RWPE2 (cell line): Measurements from ENCODE around the gene C9orf153.

ENCODE experiments used
- ATAC-seq: fragments of 200-7000 bp; cut with Tn5 transposase; 3 replicates; pipeline ENCODE4 v1.9.1; 2021; ENCODE audit warnings: low read depth
- DNase-seq: peaks from one replicate; pipeline ENCODE4 v3.0.0-alpha.2; 2020; ENCODE audit warnings: low spot score
- H3K27ac ChIP-seq: fragments of 450-650 bp; 2 replicates; pipeline ENCODE4 v1.5.1; 2017; ENCODE audit warnings: mild to moderate bottlenecking; ENCODE audit not compliant: poor library complexity, severe bottlenecking
- H3K27me3 ChIP-seq: fragments of 250-450 bp; sonication (Bioruptor Pico); 2 replicates; pipeline ENCODE4 v1.5.1; 2021; ENCODE audit warnings: mild to moderate bottlenecking, moderate library complexity; ENCODE audit not compliant: insufficient read depth, poor library complexity, severe bottlenecking
- H3K36me3 ChIP-seq: fragments of 250-450 bp; sonication (Bioruptor Pico); 2 replicates; pipeline ENCODE4 v1.5.1; 2020; ENCODE audit warnings: low read depth, mild to moderate bottlenecking, moderate library complexity
- H3K4me1 ChIP-seq: fragments of 250-450 bp; sonication (Bioruptor Pico); 2 replicates; pipeline ENCODE4 v1.5.1; 2021; ENCODE audit warnings: mild to moderate bottlenecking, moderate library complexity; ENCODE audit not compliant: insufficient read depth, poor library complexity, severe bottlenecking
- H3K4me3 ChIP-seq: fragments of 250-450 bp; sonication (Bioruptor Pico); 2 replicates; pipeline ENCODE4 v1.5.1; 2021; ENCODE audit warnings: mild to moderate bottlenecking, moderate library complexity; ENCODE audit not compliant: severe bottlenecking
- H3K9me3 ChIP-seq: fragments of 250-450 bp; sonication (Bioruptor Pico); 2 replicates; pipeline ENCODE4 v1.5.1; 2021; ENCODE audit warnings: mild to moderate bottlenecking, moderate library complexity; ENCODE audit not compliant: severe bottlenecking
- TF ChIP-seq, protein P1 (sequence below): fragments of 450-650 bp; IDR thresholded peaks from one replicate; pipeline ENCODE4 v1.5.1; 2017; ENCODE audit warnings: mild to moderate bottlenecking, moderate library complexity; ENCODE audit not compliant: poor library complexity, severe bottlenecking

C9orf153 gene

GRCh38 chr9:86186696-86187095 lies 72.8 kb downstream of the C9orf153 start:
- Histone ChIP-seq H3K27me3 (no peaks in the 10 kb centered on the region), H3K4me1 (no peaks in the 10 kb centered on the region), H3K4me3 (no peak overlapping the region), H3K27ac (no peak overlapping the region), H3K9me3 (no peaks in the 10 kb centered on the region), H3K36me3 (no peaks in the 10 kb centered on the region)
- DNase-seq, result no peak
- ATAC-seq, result no peak
- TF ChIP-seq, protein P1, sequence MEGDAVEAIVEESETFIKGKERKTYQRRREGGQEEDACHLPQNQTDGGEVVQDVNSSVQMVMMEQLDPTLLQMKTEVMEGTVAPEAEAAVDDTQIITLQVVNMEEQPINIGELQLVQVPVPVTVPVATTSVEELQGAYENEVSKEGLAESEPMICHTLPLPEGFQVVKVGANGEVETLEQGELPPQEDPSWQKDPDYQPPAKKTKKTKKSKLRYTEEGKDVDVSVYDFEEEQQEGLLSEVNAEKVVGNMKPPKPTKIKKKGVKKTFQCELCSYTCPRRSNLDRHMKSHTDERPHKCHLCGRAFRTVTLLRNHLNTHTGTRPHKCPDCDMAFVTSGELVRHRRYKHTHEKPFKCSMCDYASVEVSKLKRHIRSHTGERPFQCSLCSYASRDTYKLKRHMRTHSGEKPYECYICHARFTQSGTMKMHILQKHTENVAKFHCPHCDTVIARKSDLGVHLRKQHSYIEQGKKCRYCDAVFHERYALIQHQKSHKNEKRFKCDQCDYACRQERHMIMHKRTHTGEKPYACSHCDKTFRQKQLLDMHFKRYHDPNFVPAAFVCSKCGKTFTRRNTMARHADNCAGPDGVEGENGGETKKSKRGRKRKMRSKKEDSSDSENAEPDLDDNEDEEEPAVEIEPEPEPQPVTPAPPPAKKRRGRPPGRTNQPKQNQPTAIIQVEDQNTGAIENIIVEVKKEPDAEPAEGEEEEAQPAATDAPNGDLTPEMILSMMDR, result no peak

GRCh38 chr9:86185872-86186271 lies 73.6 kb downstream of the C9orf153 start:
- ATAC-seq, result no peak
- no peaks in the 10 kb centered on the region for H3K36me3 ChIP-seq
- no peaks in the 10 kb centered on the region for H3K4me1 ChIP-seq
- TF ChIP-seq, protein P1, result no peak
- DNase-seq, result no peak
- H3K27ac ChIP-seq, result no peak overlapping the region
- no peak overlapping the region for H3K4me3 ChIP-seq
- no peaks in the 10 kb centered on the region for H3K27me3 ChIP-seq
- H3K9me3 ChIP-seq, result no peaks in the 10 kb centered on the region

GRCh38 chr9:86184138-86184524 lies 75.3 kb downstream of the C9orf153 start:
- TF ChIP-seq, protein P1, result no peak
- Histone ChIP-seq H3K27me3 (no peaks in the 10 kb centered on the region), H3K36me3 (no peaks in the 10 kb centered on the region), H3K4me1 (no peaks in the 10 kb centered on the region), H3K4me3 (no peak overlapping the region), H3K9me3 (no peaks in the 10 kb centered on the region), H3K27ac (no peak overlapping the region)
- ATAC-seq, result no peak
- no peak for DNase-seq

DNA sequence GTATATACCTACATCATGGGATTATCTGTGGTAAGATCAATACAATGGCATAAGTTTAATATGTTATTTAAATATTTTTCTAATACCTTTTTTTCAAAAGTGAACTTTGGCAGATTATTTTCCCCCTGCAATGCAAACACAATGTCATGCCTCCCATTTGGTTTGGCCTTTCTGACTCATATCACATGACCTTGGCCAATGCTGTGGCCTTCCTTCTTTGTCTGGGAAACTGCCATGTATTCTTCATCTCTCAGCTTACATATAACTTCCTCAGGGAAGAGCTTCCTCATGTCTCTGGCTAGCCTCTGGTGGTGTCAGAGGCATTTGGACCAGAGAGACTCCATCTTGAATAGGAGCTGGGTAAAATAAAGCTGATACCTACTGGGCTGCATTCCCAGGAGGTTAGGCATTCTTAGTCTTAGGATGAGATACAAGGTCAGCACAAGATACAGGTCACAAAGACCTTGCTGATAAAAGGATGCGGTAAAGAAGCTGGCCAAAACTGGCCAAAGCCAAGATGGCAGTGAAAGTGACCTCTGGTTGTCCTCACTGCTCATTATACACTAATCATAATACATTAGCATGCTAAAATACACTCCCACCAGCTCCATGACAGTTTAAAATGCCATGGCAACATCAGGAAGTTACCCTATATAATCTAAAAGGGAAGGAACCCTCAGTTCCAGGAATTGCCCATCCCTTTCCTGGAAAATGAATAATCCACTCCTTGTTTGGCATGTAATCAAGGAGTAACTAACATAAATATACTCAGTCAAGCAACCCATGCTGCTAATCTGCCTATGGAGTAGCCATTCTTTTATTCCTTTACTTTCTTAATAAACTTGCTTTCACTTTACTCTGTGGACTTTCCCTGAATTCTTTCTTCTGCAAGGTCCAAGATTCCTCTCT lies 76.0 kb downstream of the C9orf153 start:
- DNase-seq, result no peak
- H3K27ac ChIP-seq, result no peak overlapping the region
- no peaks in the 10 kb centered on the region for H3K4me1 ChIP-seq
- no peak overlapping the region for H3K4me3 ChIP-seq
- TF ChIP-seq, protein P1, result no peak
- H3K27me3 ChIP-seq, result no peaks in the 10 kb centered on the region
- no peaks in the 10 kb centered on the region for H3K9me3 ChIP-seq
- ATAC-seq, result no peak
- no peaks in the 10 kb centered on the region for H3K36me3 ChIP-seq
